PC-9 (cell line): ENCODE measurements around the gene N4BP2L1. TPM values are rescaled to one million over a fixed set of nuclear protein-coding genes. Genes with fewer than 3 reads are reported as not detected.
"Not testable (repeated sequence)": the region's sequence is repeated elsewhere in the genome, so short reads cannot be mapped to it uniquely, and the experiment has no call there.

Experiments used
- BruUV-seq: library from RNA; stranded (reverse); fragments of 400-500 nt; replicated peaks from 2 replicates; lab custom pipeline; 2021; lab: Mats Ljungman, UMichigan
- CTCF ChIA-PET: fragments of 300-600 bp; sonication (Branson Sonifier 250); formaldehyde crosslinking; loops from one replicate; lab custom pipeline; 2022; ENCODE audit warnings: antibody characterized with exemption; lab: Charles Lee
- POLR2A ChIA-PET: fragments of 300-600 bp; sonication (Branson Sonifier 250); formaldehyde crosslinking; loops from one replicate; lab custom pipeline; 2022; ENCODE audit warnings: antibody characterized with exemption; ENCODE audit not compliant: unreplicated experiment; lab: Charles Lee
- DNase-seq, 2 experiments: peaks; one replicate each; pipeline versions ENCODE4 v3.0.0 to v3.0.0-alpha.2; 2015 to 2022; ENCODE audit warnings: mixed read lengths in 1 of 2
- H2AFZ ChIP-seq: fragments of 200-600 bp; sonication (generic); 2 replicates; pipeline ENCODE4 v1.8.1; 2017; ENCODE audit warnings: antibody characterized with exemption
- H3F3A ChIP-seq: fragments of 200-600 bp; sonication (generic); 2 replicates; pipeline ENCODE4 v1.8.1; 2017; ENCODE audit warnings: antibody characterized with exemption, mild to moderate bottlenecking, low read depth; ENCODE audit not compliant: insufficient read depth
- H3K27ac ChIP-seq: fragments of 200-600 bp; sonication (generic); 2 replicates; pipeline ENCODE4 v1.6.1; 2016; ENCODE audit warnings: mixed run types
- H3K27me3 ChIP-seq: fragments of 200-600 bp; sonication (generic); 2 replicates; pipeline ENCODE4 v1.6.1; 2016; ENCODE audit warnings: low read depth, mixed run types; ENCODE audit not compliant: insufficient read depth
- H3K36me3 ChIP-seq: fragments of 200-600 bp; sonication (generic); 2 replicates; pipeline ENCODE4 v1.6.1; 2016; ENCODE audit warnings: low read depth, mixed run types
- H3K4me1 ChIP-seq: fragments of 200-600 bp; sonication (generic); replicated peaks from 2 replicates; pipeline ENCODE4 v1.6.1; 2016; ENCODE audit warnings: mixed run types; ENCODE audit not compliant: insufficient read depth
- H3K4me2 ChIP-seq: fragments of 200-600 bp; sonication (generic); 2 replicates; pipeline ENCODE4 v1.6.1; 2017; ENCODE audit warnings: mixed run types
- H3K4me3 ChIP-seq: fragments of 200-600 bp; sonication (generic); 2 replicates; pipeline ENCODE4 v1.6.1; 2016; ENCODE audit warnings: mixed run types
- H3K79me2 ChIP-seq: fragments of 200-600 bp; sonication (generic); 2 replicates; pipeline ENCODE4 v1.6.1; 2017; ENCODE audit warnings: low read depth, mixed run types
- H3K9me2 ChIP-seq: fragments of 200-600 bp; sonication (generic); 2 replicates; pipeline ENCODE4 v1.8.1; 2017; ENCODE audit warnings: mild to moderate bottlenecking; ENCODE audit not compliant: insufficient read depth
- H3K9me3 ChIP-seq: fragments of 200-600 bp; sonication (generic); 2 replicates; pipeline ENCODE4 v1.8.1; 2016; ENCODE audit warnings: low read depth; ENCODE audit not compliant: insufficient read depth
- H4K20me1 ChIP-seq: fragments of 200-600 bp; sonication (generic); 2 replicates; pipeline ENCODE4 v1.8.1; 2017; ENCODE audit not compliant: insufficient read depth
- EZH2 ChIP-seq: fragments of 200-600 bp; sonication (generic); IDR thresholded peaks from 2 replicates; pipeline ENCODE4 v1.8.0; 2017; ENCODE audit warnings: antibody characterized with exemption, low read depth
- intact Hi-C: fragments of 100-400 bp; cut with micrococcal nuclease; formaldehyde crosslinking; loops from one replicate; pipeline ENCODE4 v1.10.0; 2022; ENCODE audit not compliant: unreplicated experiment
- total RNA-seq: library from RNA; stranded (reverse); gene quantifications from 2 replicates; pipeline ENCODE4 v1.2.3, GENCODE V29; 2021
- TF ChIP-seq, protein P1 (sequence below): fragments of 200-600 bp; sonication (generic); conservative IDR thresholded peaks from 2 replicates; pipeline ENCODE4 v1.6.1; 2017; ENCODE audit warnings: mixed run types, antibody characterized with exemption, mild to moderate bottlenecking, moderate library complexity

The N4BP2L1 gene
- total RNA-seq, 1 experiment from 2014 or later, result 4.0 TPM

DNA sequence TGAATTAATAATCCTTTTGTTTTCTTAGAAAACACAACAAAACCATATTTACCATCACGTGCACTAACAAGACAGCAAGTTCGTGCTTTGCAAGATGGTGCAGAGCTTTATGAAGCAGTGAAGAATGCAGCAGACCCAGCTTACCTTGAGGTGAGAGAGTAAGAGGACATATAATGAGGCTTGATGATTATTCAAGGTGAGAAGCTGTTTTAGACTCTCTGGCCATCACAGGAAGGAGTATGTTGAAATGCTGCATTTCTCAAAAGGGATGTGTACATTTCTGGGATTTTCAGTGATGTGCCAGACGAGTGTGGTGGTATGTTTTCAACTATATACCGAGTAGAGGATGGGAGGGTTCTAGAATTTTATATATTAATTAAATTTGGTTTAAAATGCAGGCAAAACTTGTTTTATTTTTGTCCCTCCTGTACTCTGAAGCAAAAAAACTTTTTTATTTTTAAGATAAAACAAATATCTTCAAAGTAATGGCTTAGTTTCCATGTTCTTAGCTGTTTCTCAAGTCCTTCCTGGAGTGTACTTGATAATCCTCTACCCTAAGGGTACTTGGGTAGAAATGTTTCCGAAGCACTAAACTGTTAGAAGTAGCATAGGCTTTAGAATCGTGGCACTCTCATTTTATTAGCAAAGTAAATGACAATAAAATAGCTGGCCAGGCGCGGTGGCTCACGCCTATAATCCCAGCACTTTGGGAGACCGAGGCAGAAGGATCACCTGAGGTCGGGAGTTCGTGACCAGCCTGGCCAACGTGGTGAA is 51.1 kb downstream of the N4BP2L1 start:
- Histone ChIP-seq H4K20me1 (no peaks in the 10 kb centered on the region), H3K4me3 (no peak overlapping the region), H3K4me2 (no peak overlapping the region), H2AFZ (no peak overlapping the region), H3K79me2 (no peaks in the 10 kb centered on the region), H3F3A (no peaks in the 10 kb centered on the region), H3K36me3 (peaks cover 3% of the 10 kb centered on the region; the same call in 1 of the 2 replicates), H3K9me2 (no peaks in the 10 kb centered on the region), H3K27me3 (no peaks in the 10 kb centered on the region), H3K9me3 (no peaks in the 10 kb centered on the region), H3K27ac (no peak overlapping the region), H3K4me1 (no peaks in the 10 kb centered on the region)
- intact Hi-C loops, result no loop called here
- BruUV-seq, result no TSS peak
- ChIA-PET CTCF (no interaction called here), POLR2A (no interaction called here)
- no peak for DNase-seq
- TF ChIP-seq, protein P1, sequence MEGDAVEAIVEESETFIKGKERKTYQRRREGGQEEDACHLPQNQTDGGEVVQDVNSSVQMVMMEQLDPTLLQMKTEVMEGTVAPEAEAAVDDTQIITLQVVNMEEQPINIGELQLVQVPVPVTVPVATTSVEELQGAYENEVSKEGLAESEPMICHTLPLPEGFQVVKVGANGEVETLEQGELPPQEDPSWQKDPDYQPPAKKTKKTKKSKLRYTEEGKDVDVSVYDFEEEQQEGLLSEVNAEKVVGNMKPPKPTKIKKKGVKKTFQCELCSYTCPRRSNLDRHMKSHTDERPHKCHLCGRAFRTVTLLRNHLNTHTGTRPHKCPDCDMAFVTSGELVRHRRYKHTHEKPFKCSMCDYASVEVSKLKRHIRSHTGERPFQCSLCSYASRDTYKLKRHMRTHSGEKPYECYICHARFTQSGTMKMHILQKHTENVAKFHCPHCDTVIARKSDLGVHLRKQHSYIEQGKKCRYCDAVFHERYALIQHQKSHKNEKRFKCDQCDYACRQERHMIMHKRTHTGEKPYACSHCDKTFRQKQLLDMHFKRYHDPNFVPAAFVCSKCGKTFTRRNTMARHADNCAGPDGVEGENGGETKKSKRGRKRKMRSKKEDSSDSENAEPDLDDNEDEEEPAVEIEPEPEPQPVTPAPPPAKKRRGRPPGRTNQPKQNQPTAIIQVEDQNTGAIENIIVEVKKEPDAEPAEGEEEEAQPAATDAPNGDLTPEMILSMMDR, result no peak
- no peak for TF ChIP-seq EZH2

DNA sequence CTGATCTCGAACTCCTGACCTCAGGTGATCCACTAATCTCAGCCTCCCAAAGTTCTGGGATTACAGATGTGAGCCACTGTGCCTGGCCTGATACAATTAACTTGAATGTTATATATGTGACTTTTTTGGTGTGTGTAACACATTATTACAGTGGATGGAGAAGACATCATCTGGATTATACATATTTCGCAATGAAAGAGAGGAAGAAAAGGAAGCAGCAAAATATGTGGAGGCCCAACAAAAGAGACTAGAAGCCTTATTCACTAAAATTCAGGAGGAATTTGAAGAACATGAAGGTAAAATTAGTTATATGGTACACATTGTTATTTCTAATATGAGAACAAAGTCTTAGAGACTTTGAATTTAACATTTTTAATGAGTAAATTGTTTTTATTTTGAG is 57.1 kb downstream of the N4BP2L1 start:
- CTCF ChIA-PET, result no interaction called here
- H2AFZ ChIP-seq, result no peak overlapping the region
- no peaks in the 10 kb centered on the region for H3K9me2 ChIP-seq
- POLR2A ChIA-PET, result no interaction called here
- intact Hi-C loops, result no loop called here
- no peak overlapping the region for H3K27ac ChIP-seq
- H3K4me2 ChIP-seq, result no peak overlapping the region
- no TSS peak for BruUV-seq
- no peaks in the 10 kb centered on the region for H3K79me2 ChIP-seq
- H3K4me1 ChIP-seq, result no peaks in the 10 kb centered on the region
- H3K27me3 ChIP-seq, result no peaks in the 10 kb centered on the region
- H3K36me3 ChIP-seq, result peaks cover 11% of the 10 kb centered on the region
- TF ChIP-seq EZH2, result no peak
- TF ChIP-seq, protein P1, result no peak
- no peaks in the 10 kb centered on the region for H3F3A ChIP-seq
- no peaks in the 10 kb centered on the region for H4K20me1 ChIP-seq
- no peaks in the 10 kb centered on the region for H3K9me3 ChIP-seq
- no peak for DNase-seq
- H3K4me3 ChIP-seq, result no peak overlapping the region

DNA sequence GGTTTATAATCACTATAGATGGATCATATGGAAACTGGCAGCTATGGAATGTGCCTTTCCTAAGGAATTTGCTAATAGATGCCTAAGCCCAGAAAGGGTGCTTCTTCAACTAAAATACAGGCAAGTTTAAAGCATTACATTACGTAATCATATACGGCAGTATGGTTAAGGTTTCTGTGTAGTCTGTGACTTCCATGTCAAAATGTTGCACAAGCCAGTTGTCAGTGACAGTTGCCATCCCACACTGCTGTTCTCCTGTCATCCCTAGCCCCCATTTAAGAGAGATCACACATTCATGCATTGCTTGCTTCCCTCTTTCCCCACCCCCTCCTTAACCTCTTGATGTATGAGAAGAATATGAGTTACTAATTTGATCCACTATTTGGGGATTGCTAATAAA is 65.4 kb downstream of the N4BP2L1 start:
- no peaks in the 10 kb centered on the region for H3K9me3 ChIP-seq
- CTCF ChIA-PET, result no interaction called here
- TF ChIP-seq EZH2, result no peak
- TF ChIP-seq, protein P1, result no peak

DNA sequence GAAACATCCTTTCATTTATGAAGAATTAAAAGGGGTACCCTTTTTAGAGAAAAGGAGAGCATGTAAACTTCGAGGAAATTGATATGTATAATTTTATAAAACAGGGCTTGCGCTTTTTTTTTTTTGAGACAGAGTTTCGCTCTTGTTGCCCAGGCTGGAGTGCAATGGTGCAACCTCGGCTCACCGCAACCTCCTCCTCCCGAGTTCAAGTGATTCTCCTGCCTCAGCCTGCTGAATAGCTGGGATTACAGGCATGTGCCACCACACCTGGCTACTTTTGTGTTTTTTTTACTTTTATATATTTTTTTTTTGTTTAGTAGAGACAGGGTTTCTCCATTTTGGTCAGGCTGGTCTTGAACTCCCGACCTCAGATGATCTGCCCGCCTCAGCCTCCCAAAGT is 72.0 kb downstream of the N4BP2L1 start:
- BruUV-seq, POLR2A ChIA-PET: not testable (repeated sequence)

More for the DNA sequence above, 65.4 kb downstream of the N4BP2L1 start:
- peaks cover 10% of the 10 kb centered on the region; the same call in 1 of the 2 replicates for H3K36me3 ChIP-seq
- no peak overlapping the region for H3K4me2 ChIP-seq
- no peak overlapping the region for H3K4me3 ChIP-seq
- no TSS peak for BruUV-seq
- no peaks in the 10 kb centered on the region for H3F3A ChIP-seq
- H3K27me3 ChIP-seq, result no peaks in the 10 kb centered on the region
- H3K27ac ChIP-seq, result no peak overlapping the region
- POLR2A ChIA-PET, result no interaction called here
- DNase-seq, result no peak
- H2AFZ ChIP-seq, result no peak overlapping the region
- no peaks in the 10 kb centered on the region for H3K79me2 ChIP-seq
- no peaks in the 10 kb centered on the region for H4K20me1 ChIP-seq
- no peaks in the 10 kb centered on the region for H3K4me1 ChIP-seq
- no peaks in the 10 kb centered on the region for H3K9me2 ChIP-seq
- intact Hi-C loops, result no loop called here

More for the DNA sequence above, 72.0 kb downstream of the N4BP2L1 start:
- H3K79me2 ChIP-seq, H4K20me1 ChIP-seq, H3K27me3 ChIP-seq, H3K4me3 ChIP-seq, H3F3A ChIP-seq, DNase-seq, H3K27ac ChIP-seq, H2AFZ ChIP-seq, H3K9me3 ChIP-seq, H3K4me1 ChIP-seq, H3K4me2 ChIP-seq, intact Hi-C loops, H3K9me2 ChIP-seq, CTCF ChIA-PET: not testable (repeated sequence)
- peaks cover 19% of the 10 kb centered on the region; the same call in 1 of the 2 replicates for H3K36me3 ChIP-seq
